Nephron progenitor cell (in vitro differentiated cells): ENCODE measurements around the gene ANK2.

Experiments used
- DNase-seq: peaks from one replicate; pipeline ENCODE4 v3.0.0; 2021
- H3K27ac Mint-ChIP-seq: 2 replicates; pipeline ENCODE4 v1.8.0; 2021; ENCODE audit warnings: mild to moderate bottlenecking, moderate library complexity, mixed read lengths
- H3K27me3 Mint-ChIP-seq: 2 replicates; pipeline ENCODE4 v1.8.0; 2021; ENCODE audit warnings: mild to moderate bottlenecking, low read depth, mixed read lengths; ENCODE audit not compliant: poor library complexity
- H3K36me3 Mint-ChIP-seq: 2 replicates; pipeline ENCODE4 v1.8.0; 2021; ENCODE audit warnings: low read depth, mixed read lengths
- H3K4me1 Mint-ChIP-seq: 2 replicates; pipeline ENCODE4 v1.8.0; 2021; ENCODE audit warnings: mixed read lengths
- H3K4me3 Mint-ChIP-seq: 2 replicates; pipeline ENCODE4 v1.8.0; 2021; ENCODE audit warnings: mild to moderate bottlenecking, moderate library complexity, mixed read lengths
- H3K9me3 Mint-ChIP-seq: 2 replicates; pipeline ENCODE4 v1.8.0; 2021; ENCODE audit warnings: mild to moderate bottlenecking, moderate library complexity, mixed read lengths
- CTCF ChIP-seq: fragments of 200-600 bp; sonication (generic); IDR thresholded peaks from 2 replicates; pipeline ENCODE4 v1.5.0; 2021; ENCODE audit warnings: antibody characterized with exemption

ANK2 gene

DNA sequence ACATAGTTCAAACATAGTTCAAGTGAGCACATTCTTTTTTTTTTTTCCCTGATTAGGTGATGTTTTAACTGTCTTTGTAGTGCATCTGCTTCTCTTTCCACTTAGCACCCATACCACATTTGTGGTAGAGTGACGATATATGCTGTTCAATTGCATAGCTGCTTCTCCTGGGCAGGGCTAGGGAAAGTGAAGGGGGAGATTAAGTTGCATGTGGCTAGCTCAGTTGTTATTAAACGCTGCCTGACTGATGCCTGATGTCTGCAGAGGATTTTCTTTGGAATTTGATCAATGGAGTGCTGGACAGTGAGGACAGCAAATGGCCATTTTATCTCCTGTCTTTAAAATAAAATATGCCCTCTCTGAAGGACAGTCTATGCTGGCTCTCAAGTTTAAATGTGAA lies 63.7 kb downstream of the ANK2 start:
- no peak for TF ChIP-seq CTCF
- peak overlapping the region; percentile 44 for H3K4me3 Mint-ChIP-seq
- peaks cover 90% of the 10 kb centered on the region for H3K4me1 Mint-ChIP-seq
- H3K27me3 Mint-ChIP-seq, result no peaks in the 10 kb centered on the region
- H3K36me3 Mint-ChIP-seq, result no peaks in the 10 kb centered on the region
- no peaks in the 10 kb centered on the region for H3K9me3 Mint-ChIP-seq
- H3K27ac Mint-ChIP-seq, result peak overlapping the region; percentile 52
- no peak for DNase-seq

- Mint-ChIP-seq H3K27ac (no peak overlapping the region), H3K4me3 (no peak overlapping the region), H3K4me1 (peaks cover 78% of the 10 kb centered on the region), H3K36me3 (no peaks in the 10 kb centered on the region), H3K9me3 (no peaks in the 10 kb centered on the region), H3K27me3 (no peaks in the 10 kb centered on the region)
- DNase-seq, result no peak
- no peak for TF ChIP-seq CTCF
Observed at GRCh38 chr4:113114884-113115283, 65.4 kb downstream of the ANK2 start.

DNA sequence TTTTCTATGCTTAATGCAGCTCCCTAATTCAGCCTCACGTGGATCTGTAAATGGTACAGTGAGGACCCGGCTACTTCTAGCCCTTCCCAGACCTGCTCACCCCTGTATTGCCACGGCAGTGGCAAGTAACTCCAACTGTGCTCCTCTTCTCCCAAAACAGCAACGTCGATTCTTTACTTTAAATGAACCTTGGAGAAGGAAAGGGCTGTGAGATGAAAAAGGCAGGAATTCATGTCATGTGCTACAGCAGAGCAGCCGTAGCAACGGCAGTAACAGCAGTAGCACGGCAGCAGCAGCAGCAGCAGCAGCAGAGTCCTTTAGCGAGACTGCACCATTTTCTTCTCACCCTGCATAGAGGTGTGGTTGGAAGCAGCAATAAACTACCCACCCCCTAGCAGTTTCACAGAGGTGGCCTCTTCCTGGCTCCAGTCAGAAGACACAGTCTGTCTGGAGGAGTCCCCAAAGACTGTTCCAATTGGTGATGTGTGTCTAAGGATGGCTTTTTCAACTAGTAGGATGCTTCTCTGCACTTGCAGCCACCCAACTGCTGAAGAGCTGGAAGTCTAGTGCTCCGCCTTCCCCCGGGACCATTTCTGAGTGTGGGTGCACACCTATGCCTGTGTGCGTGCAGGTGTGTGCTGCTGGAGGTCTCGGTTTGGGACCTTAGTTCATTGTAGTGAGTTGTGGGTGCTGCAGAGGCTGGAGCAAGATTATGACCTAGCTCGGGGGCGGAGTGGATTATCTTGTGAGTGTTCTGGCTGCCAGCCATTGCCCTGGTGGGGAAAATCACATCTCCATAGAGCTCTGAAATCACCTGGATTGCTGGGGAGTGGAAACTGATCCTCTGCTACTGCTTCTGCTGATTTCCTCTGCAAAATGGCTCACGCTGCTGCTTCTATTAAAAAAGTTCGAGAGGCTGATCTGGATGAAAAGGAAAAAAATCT lies 67.2 kb downstream of the ANK2 start:
- no peaks in the 10 kb centered on the region for H3K9me3 Mint-ChIP-seq
- H3K36me3 Mint-ChIP-seq, result no peaks in the 10 kb centered on the region
- no peaks in the 10 kb centered on the region for H3K27me3 Mint-ChIP-seq
- H3K4me3 Mint-ChIP-seq, result peak overlapping the region; percentile 49
- peaks cover 63% of the 10 kb centered on the region for H3K4me1 Mint-ChIP-seq
- peak overlapping the region; percentile 35 for H3K27ac Mint-ChIP-seq
- no peak for DNase-seq
- TF ChIP-seq CTCF, result no peak

DNA sequence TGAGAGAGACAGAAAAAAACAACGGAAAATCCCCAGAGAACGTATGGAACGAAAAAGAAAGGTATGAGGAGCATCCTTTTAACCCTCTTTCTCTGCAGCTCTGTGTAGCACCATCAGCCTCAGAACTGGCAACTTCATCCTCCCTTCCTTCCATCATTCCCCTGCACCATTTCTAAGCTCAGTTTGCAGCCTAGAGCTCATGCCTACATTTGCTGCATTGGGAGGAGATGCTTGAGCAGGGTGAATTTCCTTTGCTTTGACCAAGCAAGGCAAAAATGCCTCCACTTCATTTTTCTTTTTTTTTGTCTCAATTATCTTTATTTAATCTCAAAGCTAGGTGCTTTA lies 67.9 kb downstream of the ANK2 start:
- no peaks in the 10 kb centered on the region for H3K36me3 Mint-ChIP-seq
- H3K9me3 Mint-ChIP-seq, result no peaks in the 10 kb centered on the region
- H3K4me3 Mint-ChIP-seq, result peak overlapping the region; percentile 49
- H3K27ac Mint-ChIP-seq, result no peak overlapping the region
- DNase-seq, result no peak
- peaks cover 57% of the 10 kb centered on the region for H3K4me1 Mint-ChIP-seq
- TF ChIP-seq CTCF, result no peak
- no peaks in the 10 kb centered on the region for H3K27me3 Mint-ChIP-seq

- Mint-ChIP-seq H3K4me3 (no peak overlapping the region), H3K27me3 (no peaks in the 10 kb centered on the region), H3K4me1 (peaks cover 23% of the 10 kb centered on the region), H3K36me3 (no peaks in the 10 kb centered on the region), H3K9me3 (no peaks in the 10 kb centered on the region), H3K27ac (no peak overlapping the region)
- TF ChIP-seq CTCF, result no peak
- DNase-seq, result no peak
Observed at GRCh38 chr4:113122066-113122465, 72.6 kb downstream of the ANK2 start.

DNA sequence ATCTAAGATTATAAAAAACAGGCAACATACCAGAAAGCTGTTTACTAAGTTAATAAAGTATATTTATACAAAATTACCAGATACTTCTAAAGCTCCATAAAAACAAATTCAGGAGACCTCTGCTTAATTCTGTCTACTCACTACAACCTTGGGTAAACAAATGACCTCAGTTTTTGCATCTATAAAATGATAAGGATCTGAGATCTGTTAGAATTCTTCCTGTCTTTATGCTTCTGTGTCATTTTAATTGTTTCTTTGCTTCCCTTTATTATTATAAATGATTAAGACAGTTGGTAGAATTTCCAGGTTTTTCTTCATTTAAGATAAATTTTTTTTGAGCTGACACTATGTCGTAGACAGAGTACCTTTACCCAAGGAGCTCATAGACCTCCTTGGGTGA lies 76.0 kb downstream of the ANK2 start:
- H3K4me1 Mint-ChIP-seq, result peaks cover 16% of the 10 kb centered on the region

More for the DNA sequence above, 76.0 kb downstream of the ANK2 start:
- Mint-ChIP-seq H3K9me3 (no peaks in the 10 kb centered on the region), H3K27me3 (no peaks in the 10 kb centered on the region), H3K4me3 (no peak overlapping the region), H3K36me3 (no peaks in the 10 kb centered on the region), H3K27ac (no peak overlapping the region)
- TF ChIP-seq CTCF, result no peak
- DNase-seq, result no peak
